CD4-positive, alpha-beta T cell treated with Interleukin-12 subunit alpha and Interleukin-12 subunit beta, for 1 hour (primary cell): ENCODE measurements around the gene PARD3.

ENCODE experiments used
- DNase-seq: peaks from one replicate; pipeline ENCODE4 v3.0.0-alpha.2; 2020

PARD3 gene

DNA sequence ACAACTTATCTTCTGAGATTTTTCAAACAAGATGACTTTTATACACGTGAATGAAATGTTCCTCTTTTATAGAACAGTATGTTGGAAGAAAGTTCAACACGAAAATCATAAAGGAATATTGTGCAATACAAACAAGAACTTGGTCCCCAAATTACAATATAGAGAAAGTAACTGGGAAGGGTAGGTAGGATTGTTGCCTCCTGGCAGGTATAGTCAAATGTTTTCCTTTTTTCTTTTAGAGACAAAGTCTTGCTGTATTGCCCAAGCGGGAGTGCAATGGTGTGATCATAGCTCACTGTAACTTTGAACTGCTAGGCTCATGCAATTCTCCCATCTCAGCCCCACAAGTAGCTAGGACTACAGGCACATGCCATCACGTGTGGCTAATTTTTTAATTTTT, 582.6 kb downstream of the PARD3 start:
- no peak for DNase-seq

GRCh38 chr10:34231441-34232180, 583.5 kb downstream of the PARD3 start:
- no peak for DNase-seq

DNA sequence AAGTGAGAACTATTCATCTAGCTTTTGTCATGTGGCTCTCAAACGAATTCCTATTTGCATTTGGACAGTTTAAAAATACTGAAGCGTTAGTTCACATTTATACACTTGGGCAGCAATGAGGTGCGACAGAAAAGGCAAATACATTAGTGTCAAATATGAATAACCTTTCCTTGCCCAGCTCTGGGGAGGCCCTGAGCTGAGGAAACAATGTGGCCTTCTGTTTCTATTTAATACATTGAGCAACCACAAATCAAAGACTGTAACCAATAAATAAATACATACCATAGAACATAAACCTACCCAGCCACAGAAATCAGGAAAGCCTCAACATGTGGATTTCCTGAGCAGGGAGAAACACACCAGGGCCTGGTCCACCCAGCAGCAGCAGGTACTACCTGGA, 585.2 kb downstream of the PARD3 start:
- DNase-seq: no peak

- no peak for DNase-seq
Observed at GRCh38 chr10:34228066-34228465, 587.0 kb downstream of the PARD3 start.

DNA sequence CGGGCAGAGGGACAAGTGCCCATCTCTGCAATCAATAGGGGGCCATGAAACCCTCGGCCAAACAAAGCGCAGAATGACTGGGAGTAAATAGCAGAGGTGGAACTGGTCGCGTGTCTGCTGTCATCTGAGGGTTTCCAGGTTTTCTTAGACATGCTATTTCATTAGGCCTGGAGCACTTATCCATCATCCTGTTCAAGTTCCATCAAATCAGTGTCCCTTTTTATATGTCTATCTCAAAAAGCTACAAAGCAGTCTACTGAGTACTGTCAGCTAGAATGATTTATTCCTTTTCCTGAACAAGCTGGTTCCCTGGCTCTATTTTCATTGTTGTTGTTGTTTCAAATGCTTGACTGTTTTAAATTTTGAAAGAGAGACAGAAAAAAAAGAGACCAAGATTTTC, 590.5 kb downstream of the PARD3 start:
- no peak for DNase-seq

DNA sequence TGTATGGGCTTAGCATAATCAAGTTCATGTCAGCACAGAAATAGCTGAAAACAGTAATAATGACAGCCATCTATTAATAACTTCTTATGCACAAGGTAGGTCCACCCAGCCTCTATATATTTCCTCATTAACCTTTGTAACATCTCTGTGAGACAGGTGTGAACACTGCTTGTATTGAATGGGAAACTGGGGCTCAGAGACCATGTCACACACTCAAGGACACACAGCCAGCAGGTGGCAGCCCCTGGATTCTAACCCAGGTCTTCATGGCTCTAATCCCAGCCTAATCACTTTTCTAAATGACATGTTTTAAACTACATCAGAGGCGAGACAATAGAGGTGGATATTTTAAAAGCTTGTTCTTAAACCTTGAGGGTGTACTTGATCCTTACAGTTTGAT, 591.4 kb downstream of the PARD3 start:
- DNase-seq: no peak

GRCh38 chr10:34222359-34222758, 592.7 kb downstream of the PARD3 start:
- DNase-seq: no peak

DNA sequence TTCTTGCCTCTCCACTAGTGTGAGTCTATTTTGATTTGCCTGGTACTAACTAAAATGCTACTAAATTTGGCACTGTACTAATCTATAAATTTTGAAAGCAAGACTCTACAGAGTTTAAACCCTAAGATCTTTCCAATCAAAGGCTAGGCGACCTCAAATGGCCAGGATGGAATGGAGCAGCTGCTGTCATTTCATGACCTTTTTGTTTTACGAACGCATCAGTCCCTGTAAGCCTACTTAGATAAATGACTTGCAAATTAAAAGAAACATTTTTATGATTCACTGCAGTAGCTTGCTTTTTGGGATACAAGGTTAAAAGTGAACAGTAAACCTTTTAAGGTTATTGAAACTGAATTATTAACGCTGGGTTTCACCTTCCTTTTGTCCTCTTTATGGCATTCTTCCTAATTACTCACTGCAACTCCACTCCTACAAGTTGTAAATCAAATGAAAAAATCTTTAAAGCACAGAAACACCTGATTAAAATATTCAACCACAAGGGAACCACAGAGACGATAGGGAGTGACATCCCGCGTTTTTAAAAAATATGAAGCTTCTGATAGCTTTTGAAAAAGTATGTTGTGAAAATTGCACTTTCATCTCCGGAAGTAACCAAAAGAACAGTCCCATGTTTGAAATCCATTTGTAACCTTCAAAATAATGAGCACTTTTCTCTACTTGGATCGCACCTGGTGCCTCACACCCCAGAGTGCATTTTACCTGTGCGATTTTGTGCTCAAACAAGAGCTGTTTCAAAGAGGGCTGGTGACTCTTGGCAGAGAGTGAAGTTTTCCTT, 595.1 kb downstream of the PARD3 start:
- no peak for DNase-seq

DNA sequence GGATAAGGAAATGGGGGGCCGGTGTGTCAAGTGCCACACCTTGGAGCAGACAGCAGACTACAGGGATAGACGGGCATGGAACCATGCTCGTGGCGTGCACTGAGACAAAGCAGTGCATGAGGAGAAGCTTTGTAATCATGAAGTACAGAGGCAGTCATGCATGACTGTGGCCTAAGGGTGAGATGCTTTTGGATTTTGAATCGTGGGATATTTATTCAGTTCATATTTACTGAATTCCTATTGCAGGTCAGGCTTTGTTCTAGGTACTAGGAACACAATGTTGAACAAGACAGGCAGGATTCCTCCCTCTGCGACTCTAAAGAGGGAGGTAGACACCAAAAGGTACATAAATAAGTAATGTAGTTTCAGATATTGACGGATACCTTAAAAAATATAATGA, 597.6 kb downstream of the PARD3 start:
- DNase-seq: no peak

DNA sequence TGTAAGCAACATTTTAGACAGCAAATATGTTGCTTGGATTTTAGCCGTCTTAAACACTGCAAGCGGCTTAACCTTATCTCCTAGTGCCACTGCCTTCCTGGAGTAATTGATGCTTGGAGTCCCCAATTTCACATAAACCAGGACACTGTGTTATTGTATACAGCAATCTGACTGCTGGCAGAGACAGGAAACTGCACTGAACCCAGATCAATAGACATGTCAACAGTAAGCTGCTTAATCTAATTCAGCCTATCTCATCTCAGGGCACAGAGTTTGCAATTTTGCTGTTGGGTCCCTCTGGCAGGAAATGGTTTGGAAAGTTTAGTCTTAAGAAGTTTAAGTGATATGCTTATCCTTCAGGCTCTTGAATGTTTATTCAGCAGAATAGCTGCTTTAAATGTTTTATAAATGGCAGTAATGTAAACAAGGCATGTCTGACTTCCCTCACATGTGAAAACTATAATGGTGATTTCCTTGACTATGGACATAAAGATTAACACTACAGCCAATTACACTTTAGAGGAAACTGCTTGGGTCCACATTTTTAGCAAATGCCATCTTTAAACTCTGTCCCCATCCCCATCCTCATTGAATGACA, 598.6 kb downstream of the PARD3 start:
- DNase-seq: no peak

- DNase-seq: no peak
Observed at GRCh38 chr10:34213805-34214197, 601.3 kb downstream of the PARD3 start.

DNA sequence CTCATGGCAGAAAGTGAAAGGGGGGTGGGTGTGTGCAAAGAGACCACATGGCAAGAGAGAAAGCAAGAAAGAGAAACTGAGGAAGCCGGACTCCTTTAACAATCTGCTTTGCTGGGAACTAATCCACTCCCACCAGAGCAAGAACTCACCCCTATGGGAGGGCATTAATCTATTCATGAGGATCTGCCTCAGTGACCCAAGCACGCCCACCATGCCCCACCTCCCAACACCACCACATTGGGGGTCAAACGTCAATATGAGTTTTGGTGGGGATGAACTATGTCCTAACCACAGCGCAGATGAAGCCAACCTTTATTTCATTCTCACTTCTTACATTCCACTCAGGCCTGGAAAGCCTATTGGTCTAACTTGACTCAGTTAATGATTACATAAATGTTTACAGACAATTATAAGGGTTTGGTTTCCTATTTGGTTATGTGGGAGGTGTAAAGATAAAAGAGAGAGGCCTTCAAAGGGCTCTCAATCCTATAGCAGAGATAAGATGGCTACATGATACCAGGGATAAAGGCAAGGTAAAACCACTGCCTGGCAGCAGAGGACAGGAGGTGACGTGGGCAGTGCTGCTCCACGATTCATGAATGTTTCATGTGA, 601.8 kb downstream of the PARD3 start:
- DNase-seq: no peak

DNA sequence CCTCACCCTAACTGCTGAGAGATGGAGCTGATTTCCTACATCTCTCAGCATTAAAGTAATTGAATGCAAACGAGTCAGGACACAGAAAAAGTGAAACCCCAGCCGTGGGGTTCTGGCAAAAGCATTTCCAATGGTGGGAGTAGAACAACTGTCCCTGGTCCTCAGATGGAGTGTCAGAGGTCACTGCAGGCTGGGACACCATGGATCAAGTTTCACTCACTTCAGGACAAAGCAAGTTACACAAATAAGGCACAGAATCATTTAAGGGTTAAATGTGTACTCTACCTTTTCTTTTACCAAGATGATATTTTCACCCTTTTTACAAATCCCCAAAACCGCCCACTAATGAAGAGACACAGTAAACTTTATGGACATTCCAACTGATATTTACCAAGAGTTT, 607.8 kb downstream of the PARD3 start:
- DNase-seq: no peak

DNA sequence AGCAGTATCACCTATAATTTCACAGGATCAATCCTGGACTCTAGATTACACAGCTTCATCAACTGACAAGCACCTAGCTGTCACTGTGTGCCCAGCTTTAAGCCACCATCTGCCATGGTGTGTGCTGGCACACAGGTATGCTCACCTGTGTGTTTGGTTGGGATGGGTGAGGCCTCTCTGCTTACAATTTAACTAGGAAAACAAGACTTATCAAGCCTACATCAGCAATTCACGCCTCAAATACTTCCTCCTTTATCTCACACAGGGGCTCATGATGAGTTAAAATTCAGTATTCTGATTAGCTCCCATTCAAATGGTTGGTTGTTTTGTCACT, 608.2 kb downstream of the PARD3 start:
- DNase-seq: no peak

GRCh38 chr10:34206078-34206934, 608.8 kb downstream of the PARD3 start:
- DNase-seq: no peak

- DNase-seq: no peak
Observed at GRCh38 chr10:34205452-34205851, 609.6 kb downstream of the PARD3 start.

- DNase-seq: no peak
Observed at GRCh38 chr10:34203966-34204630, 611.0 kb downstream of the PARD3 start.

GRCh38 chr10:34200355-34200901, 614.7 kb downstream of the PARD3 start:
- no peak for DNase-seq

DNA sequence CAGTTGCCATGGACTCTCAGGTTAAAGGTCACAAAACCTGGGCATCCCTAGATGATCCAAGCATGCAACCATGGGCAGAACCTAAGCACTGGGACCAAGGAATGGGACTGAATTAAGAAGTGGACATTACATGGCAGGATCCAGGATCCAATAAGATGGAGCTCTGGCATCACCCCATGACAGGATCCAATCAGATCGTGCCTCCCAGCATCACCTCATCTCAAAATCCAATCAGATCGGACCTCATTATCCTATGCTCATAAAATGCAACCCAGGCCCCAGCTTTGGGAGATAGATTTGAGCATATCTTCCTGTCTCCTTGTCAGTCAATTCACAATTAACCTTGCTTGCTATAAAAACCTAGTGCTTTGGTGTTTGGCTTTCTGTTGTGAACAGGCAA, 616.1 kb downstream of the PARD3 start:
- no peak for DNase-seq

DNA sequence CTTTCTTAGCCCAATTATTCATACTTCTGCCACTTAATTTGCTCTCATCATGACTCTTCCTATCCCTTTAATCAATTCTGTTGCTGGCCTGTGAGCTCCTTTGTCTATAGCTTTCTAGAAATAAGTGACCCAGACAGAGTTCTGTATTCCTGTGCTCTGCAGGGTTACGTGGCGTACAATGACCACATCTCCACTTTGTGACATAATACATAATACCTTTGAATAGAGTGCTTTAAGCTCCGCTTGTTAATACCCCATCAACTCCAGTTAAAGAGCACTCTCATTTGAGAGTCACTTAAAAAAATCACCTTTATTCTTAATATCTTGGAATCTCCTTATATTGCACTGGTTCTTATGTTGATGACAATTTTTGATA, 619.0 kb downstream of the PARD3 start:
- DNase-seq: no peak

DNA sequence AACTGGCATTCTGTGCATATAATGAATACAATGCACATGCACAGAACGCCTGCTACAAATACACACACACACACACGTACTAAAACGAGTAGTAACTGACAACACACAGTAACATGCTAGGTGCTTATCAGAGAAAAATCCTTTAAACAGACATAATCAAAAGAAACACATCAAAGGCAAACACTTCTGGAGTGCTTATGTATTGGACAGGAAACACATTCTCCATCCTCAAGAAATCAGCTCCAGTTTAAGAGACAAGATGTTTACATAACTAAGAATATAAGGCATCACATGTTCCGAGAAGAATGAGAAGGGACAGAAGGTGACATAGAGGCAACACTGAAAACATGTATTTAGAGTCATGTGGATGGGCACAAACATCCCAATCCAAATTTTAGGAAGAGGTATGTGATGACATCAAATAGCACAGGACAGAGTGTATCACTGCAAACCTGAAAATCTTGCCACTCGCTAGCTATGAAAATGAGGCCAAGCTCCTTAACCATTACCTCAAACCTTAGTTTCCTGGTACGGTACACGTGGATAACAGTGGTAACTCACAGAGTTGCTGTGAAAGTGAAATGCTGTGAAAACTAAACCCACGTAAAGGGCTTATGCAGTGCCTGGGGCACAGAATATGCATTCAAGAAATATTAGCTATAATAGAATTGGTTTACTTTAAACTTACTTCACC, 619.6 kb downstream of the PARD3 start:
- DNase-seq: no peak
